ENCODE data around the gene MRPS33.
A peak's percentile ranks its signal among the peaks of the same experiment; 100 is the strongest.

The MRPS33 gene

DNA sequence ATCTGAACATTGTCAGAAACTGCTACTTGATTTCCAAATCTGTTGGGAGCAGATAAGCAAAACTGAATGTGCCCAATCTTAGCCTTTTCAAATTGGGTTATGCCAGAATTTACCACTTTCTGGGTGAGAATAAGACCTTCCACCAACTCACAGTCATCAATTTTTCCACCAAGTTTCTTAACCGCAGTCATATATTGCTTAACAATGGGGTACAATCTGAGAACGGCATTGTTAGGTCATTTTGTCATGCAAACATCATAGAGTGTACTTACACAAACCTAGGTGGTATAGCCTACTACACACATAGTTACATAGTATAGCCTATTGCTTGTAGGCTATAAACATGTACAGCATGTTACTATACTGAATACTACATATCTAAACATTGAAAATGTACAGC is 16.0 kb downstream of the MRPS33 start:
- Mint-ChIP-seq H3K9me3 (no peaks in the 10 kb centered on the region), H3K4me3 (no peak overlapping the region), H3K4me1 (ENCODE audit: low read depth in 2 of 2) (no peaks in the 10 kb centered on the region), H3K27me3 (peaks cover 18 to 27% of the 10 kb centered on the region in 2 donors), H3K27ac (no peak overlapping the region), H3K36me3 (ENCODE audit: insufficient read depth) (no peaks in the 10 kb centered on the region)
- ATAC-seq (replicated peaks), result no peak
- DNase-seq, result no peak

DNA sequence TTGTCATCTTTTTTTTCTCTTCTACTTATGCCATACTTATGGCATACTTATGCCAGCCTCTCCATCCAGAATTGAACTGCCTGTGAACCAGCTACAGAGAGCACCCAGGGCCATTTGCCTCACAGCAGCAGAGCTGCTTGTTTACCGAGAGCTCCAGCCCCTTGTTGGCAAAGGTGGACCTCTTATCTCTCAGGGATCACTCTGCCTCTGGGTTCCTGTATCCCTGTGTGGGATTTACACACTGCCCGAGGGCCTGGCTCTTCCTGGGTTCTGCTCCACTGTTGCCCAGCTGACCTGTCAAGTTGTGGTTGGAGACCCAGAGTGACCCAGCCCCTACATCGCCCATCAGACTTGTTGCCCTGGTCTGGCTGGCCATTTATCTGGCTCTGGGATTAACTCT is 22.3 kb downstream of the MRPS33 start:
- H3K27me3 Mint-ChIP-seq, result peaks cover 0 to 17% of the 10 kb centered on the region in 2 donors
- H3K9me3 Mint-ChIP-seq, result no peaks in the 10 kb centered on the region
- H3K36me3 Mint-ChIP-seq (ENCODE audit: insufficient read depth), result no peaks in the 10 kb centered on the region
- H3K4me3 Mint-ChIP-seq, result no peak overlapping the region
- no peaks in the 10 kb centered on the region for H3K4me1 Mint-ChIP-seq (ENCODE audit: low read depth in 2 of 2)
- DNase-seq (no peak), ATAC-seq (replicated peaks) (no peak)
- peak overlapping the region in 1 of 2 donors; percentile 3 for H3K27ac Mint-ChIP-seq

DNA sequence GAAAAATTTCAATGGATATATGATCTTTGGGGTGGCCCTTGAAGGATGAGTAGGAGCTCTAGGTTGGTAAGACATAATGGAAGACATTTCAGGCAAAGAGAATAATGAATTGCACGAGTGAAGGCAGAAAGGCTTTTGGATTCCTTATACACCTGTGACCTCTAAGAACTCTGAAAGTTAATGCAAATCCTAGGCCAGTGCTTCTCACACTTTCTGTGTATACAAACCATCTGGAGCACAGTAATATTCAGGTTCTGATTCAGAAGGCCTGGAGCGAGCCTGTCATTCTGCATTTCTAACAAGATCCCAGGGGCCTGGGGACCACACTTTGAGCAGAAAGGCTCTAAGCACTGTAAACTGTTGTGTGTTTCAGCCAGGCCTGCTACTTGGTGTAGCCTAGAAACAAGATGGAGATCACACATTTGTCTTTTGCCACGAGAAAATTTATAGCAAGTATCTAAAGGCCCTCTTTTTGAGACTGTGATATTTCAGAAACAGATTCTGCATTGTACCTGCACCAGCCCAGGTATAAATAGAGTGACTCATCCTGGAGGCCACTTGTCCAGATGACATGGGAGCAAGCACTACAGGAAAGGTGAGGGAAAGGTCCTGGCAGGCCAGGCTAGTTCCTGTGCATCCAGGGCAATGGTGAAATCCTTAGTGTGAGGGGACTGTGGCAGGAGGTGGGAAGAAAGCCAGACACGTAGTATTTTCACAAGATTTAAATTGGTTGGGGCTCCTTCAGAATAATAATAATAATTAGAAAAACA is 24.4 kb downstream of the MRPS33 start:
- no peaks in the 10 kb centered on the region for H3K4me1 Mint-ChIP-seq (ENCODE audit: low read depth in 2 of 2)

DNA sequence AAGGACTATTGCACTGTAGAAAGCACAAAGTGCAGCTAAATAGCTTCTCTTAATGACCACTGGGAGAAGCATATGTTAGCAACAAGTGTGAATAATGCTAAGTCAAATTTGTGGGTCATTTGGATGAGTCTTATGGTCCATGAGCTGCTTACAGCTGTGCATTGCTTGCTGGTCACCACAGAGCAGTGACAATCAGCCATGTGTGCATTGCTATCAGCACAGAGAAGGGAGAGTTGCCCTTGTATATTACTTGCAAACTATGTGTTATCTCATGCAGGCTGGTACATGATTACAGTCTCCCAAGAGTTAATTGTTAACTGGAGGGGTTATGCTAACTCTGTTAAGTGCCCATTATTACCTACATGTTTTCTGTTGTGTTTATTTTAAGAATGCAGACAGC is 25.7 kb downstream of the MRPS33 start:
- H3K36me3 Mint-ChIP-seq (ENCODE audit: insufficient read depth), result peaks cover 2% of the 10 kb centered on the region
- no peaks in the 10 kb centered on the region for H3K4me1 Mint-ChIP-seq (ENCODE audit: low read depth in 2 of 2)
- no peaks in the 10 kb centered on the region for H3K9me3 Mint-ChIP-seq
- DNase-seq, result no peak
- no peak for ATAC-seq (replicated peaks)
- no peak overlapping the region for H3K4me3 Mint-ChIP-seq
- no peak overlapping the region for H3K27ac Mint-ChIP-seq
- peaks cover 11 to 19% of the 10 kb centered on the region in 2 donors for H3K27me3 Mint-ChIP-seq

More for the DNA sequence above, 24.4 kb downstream of the MRPS33 start:
- H3K9me3 Mint-ChIP-seq, result no peaks in the 10 kb centered on the region
- peaks cover under 1% of the 10 kb centered on the region for H3K36me3 Mint-ChIP-seq (ENCODE audit: insufficient read depth)
- ATAC-seq (replicated peaks), result no peak
- H3K27ac Mint-ChIP-seq, result no peak overlapping the region
- H3K27me3 Mint-ChIP-seq, result peaks cover 11 to 16% of the 10 kb centered on the region in 2 donors
- DNase-seq, result no peak
- no peak overlapping the region for H3K4me3 Mint-ChIP-seq

DNA sequence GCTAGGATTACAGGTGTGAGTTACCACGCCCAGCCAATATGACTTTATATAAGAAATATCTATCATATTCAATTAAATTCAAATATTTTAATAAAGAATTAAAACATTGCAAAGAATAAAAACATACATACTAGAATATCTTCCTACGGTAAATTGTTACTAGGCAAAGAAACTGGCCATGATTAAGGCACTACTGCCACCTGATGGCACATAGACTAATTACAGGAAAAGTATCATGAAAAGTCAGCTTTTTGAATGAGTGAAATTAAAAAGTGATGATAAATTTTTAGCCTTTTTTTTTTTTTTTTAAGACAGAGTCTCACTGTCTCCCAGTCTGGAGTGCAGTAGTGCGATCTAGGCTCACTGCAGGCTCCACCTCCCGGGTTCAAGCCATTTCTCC is 30.9 kb downstream of the MRPS33 start:
- H3K9me3 Mint-ChIP-seq, result no peaks in the 10 kb centered on the region
- peaks cover 4 to 7% of the 10 kb centered on the region in 2 donors for H3K4me1 Mint-ChIP-seq (ENCODE audit: low read depth in 2 of 2)
- peaks cover 2% of the 10 kb centered on the region for H3K36me3 Mint-ChIP-seq (ENCODE audit: insufficient read depth)
- no peak overlapping the region for H3K27ac Mint-ChIP-seq
- peaks cover 9 to 40% of the 10 kb centered on the region in 2 donors for H3K27me3 Mint-ChIP-seq
- no peak for ATAC-seq (replicated peaks)
- no peak for DNase-seq
- no peak overlapping the region for H3K4me3 Mint-ChIP-seq

DNA sequence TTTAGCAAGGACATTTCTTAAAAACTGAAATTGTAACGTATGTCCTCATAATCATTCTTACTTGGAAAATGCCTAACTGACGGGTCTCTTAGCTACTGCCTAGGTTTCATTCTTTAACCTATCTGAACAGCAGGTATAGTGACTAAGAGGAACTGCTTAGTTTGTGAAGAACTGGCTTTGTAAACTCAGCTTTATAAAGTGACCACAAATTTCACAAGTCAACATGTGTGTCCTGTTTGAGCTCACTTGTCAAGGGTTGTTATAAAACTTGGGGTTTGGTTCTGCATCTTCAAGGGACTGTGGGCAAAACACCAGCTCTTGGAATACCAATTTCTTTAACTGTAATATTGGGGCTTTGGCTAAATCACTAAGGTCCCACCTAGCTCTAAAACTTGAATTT is 32.2 kb downstream of the MRPS33 start:
- Mint-ChIP-seq H3K36me3 (ENCODE audit: insufficient read depth) (peaks cover 2% of the 10 kb centered on the region), H3K27me3 (peaks cover 9 to 40% of the 10 kb centered on the region in 2 donors), H3K27ac (peak overlapping the region in 1 of 2 donors; percentile 31), H3K4me3 (no peak overlapping the region), H3K9me3 (no peaks in the 10 kb centered on the region), H3K4me1 (ENCODE audit: low read depth in 2 of 2) (peaks cover 4 to 7% of the 10 kb centered on the region in 2 donors)
- DNase-seq (no peak), ATAC-seq (replicated peaks) (peak; percentile 59)

DNA sequence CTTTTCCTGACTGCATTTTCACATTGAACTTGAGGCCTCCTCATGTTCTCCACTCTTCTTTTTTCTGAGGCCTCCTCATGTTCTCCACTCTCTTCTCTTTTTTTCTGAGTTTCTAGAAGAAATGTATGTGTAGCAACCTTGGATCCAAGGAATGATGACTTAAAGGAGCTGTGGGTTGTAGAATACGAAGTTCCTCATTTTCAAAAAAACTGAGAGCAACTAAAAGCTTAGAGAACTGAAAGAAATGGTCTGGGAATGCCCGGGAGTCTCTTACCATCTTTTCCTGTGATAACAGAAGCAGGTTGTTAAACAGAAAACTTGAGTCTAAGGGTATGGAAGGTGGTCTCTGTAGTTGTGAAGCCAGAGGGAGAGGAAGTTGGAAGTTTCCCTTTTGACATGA is 32.8 kb downstream of the MRPS33 start:
- Mint-ChIP-seq H3K36me3 (ENCODE audit: insufficient read depth) (peaks cover 2% of the 10 kb centered on the region), H3K27me3 (peaks cover 9 to 40% of the 10 kb centered on the region in 2 donors), H3K9me3 (no peaks in the 10 kb centered on the region), H3K4me1 (ENCODE audit: low read depth in 2 of 2) (peaks cover 4 to 7% of the 10 kb centered on the region in 2 donors), H3K4me3 (no peak overlapping the region), H3K27ac (no peak overlapping the region)
- ATAC-seq (replicated peaks), result no peak
- no peak for DNase-seq

DNA sequence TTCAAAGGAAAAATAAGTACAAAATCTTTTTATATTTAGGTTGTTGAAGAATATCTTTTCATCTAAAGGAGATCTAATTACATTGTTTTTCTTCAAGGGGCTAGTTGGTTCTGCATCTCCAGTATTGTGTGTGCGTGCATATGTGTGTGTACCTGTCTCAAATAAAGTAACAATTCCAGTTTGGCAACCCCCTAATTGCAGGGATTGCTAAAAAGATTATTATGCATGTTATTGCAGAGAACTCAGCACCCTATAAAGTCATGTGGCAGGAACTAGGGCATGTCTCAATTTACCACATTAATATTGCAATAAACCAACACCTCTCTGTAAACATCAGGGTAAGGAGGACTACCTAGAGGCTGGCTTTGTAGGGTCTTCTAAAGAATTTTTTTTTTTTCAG is 37.0 kb downstream of the MRPS33 start:
- ATAC-seq (replicated peaks) (no peak), DNase-seq (no peak)
- peaks cover 4 to 7% of the 10 kb centered on the region in 2 donors for H3K4me1 Mint-ChIP-seq (ENCODE audit: low read depth in 2 of 2)
- no peak overlapping the region for H3K27ac Mint-ChIP-seq
- no peaks in the 10 kb centered on the region for H3K9me3 Mint-ChIP-seq
- H3K4me3 Mint-ChIP-seq, result no peak overlapping the region
- H3K36me3 Mint-ChIP-seq (ENCODE audit: insufficient read depth), result no peaks in the 10 kb centered on the region
- H3K27me3 Mint-ChIP-seq, result peaks cover 9 to 39% of the 10 kb centered on the region in 2 donors

DNA sequence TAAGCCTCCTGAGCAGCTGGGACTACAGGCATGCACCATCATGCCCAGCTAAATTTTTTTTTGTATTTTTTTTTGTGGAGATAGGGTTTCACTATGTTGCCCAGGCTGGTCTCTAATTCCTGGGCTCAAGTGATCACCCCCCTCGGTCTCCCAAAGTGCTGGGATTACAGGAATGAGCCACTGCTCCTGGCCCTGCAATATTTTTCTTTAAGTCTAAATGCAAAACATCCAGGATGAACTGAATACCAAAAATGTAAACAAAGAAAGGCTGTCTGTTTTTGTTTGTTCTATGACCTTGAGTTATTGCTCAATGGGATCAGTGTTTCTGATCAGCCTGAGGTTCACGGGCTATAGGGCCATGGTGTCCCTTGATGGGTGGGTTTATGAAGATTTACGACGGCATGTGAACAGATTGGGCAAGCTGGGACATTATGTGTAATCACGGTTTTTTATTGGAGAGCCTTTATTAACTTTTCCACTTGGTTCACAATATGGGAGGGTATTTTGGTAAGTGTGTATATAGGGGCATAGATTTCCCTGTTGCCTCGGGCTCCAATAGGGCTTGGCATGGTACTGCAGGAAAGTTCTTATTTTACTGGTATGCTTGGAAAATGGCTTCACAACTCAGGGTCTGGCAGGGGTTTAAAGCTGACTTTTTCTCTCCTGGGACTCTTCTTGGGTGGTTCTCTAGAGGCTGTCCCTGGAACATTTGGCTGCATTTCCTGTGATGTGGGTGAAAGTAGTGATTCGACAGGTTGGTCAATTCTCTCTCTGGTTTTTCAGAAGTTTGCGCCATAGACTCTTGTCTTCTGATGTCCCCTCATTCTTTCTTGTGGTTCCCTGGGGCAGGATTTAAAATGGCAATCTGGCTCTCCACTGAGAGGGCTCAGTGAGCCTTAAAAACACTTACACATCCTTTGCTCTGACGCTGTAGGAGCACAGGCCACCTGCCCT is 41.6 kb downstream of the MRPS33 start:
- H3K4me3 Mint-ChIP-seq, result no peak overlapping the region
- H3K27ac Mint-ChIP-seq, result no peak overlapping the region
- H3K9me3 Mint-ChIP-seq, result no peaks in the 10 kb centered on the region
- H3K36me3 Mint-ChIP-seq (ENCODE audit: insufficient read depth), result no peaks in the 10 kb centered on the region
- peaks cover 0 to 28% of the 10 kb centered on the region in 2 donors for H3K27me3 Mint-ChIP-seq
- ATAC-seq (replicated peaks) (no peak), DNase-seq (no peak)
- H3K4me1 Mint-ChIP-seq (ENCODE audit: low read depth in 2 of 2), result no peaks in the 10 kb centered on the region

DNA sequence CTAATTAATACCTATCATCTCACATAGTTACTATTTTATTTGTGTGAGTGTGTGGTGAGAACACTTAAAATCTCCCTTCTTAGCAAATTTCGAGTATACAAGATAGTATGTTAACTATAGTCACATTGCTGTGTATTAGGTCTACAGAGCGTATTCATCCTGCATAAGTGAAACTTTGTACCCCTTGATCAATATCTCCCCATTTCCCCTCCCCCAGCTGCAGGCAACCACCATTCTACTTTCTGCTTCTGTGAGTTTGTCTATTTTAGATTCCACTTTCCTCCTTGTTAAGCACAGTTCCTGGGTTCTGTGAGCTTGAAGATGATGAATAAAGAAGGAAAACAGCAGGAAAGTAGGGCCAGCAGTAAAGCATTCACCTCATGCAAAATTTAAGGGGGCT is 42.4 kb downstream of the MRPS33 start:
- DNase-seq, result no peak
- ATAC-seq (replicated peaks), result no peak
- no peaks in the 10 kb centered on the region for H3K4me1 Mint-ChIP-seq (ENCODE audit: low read depth in 2 of 2)
- H3K9me3 Mint-ChIP-seq, result no peaks in the 10 kb centered on the region
- no peak overlapping the region for H3K27ac Mint-ChIP-seq
- H3K4me3 Mint-ChIP-seq, result no peak overlapping the region
- H3K36me3 Mint-ChIP-seq (ENCODE audit: insufficient read depth), result no peaks in the 10 kb centered on the region
- peaks cover 7 to 35% of the 10 kb centered on the region in 2 donors for H3K27me3 Mint-ChIP-seq

DNA sequence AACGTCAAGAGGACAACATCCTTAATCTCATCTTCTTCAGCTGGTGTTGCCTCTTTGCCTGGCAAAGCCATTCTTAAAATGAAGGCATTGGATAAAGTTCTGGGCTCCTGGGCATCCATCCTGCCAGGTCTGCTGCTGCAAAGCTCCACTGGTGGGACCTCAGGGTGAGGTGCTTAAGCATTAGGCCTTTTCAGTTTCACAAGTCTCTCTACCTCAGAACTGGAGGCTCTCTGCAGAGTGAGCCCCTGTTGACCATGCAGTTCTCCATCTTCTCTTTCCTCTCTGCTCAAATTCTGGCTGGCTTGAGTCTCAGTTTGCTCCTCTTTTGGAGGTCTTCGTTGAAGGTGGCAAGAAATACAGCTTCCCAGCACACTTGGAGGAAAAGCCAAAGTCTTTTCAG is 47.3 kb downstream of the MRPS33 start:
- Mint-ChIP-seq H3K9me3 (no peaks in the 10 kb centered on the region), H3K4me1 (ENCODE audit: low read depth in 2 of 2) (no peaks in the 10 kb centered on the region), H3K27me3 (peaks cover 9 to 23% of the 10 kb centered on the region in 2 donors), H3K27ac (no peak overlapping the region), H3K36me3 (ENCODE audit: insufficient read depth) (no peaks in the 10 kb centered on the region), H3K4me3 (no peak overlapping the region)
- ATAC-seq (replicated peaks), result no peak
- DNase-seq, result no peak

DNA sequence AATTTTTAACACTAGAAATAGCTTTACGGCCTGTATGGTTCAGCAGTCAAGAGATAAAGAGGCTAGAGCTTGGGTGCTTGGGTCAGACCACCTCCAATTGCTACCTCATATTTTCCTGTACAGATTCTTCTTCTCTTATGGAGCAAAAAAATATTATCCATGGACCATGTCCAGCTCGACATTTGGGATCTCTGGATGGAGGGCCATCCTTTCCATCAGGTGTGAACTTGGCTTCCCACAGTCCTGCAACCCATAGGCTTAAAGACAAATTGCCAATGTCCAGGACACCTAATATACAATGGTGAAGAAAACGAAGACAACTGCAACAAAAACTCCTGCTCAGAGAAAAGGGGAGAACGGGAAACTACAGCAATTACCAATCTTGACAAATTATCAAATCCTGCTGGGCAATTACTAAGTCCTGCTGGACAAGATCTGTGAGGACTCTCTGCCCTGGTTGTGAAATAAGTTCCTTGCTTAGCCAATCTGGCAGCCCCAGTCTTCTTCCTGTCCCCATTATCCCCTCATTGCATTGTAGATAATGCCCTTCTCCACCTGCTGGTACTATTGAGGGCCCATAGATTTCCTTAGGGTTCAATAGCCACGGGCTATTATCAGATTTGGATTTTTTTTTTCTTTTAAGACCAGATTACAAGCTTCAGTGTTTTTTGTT is 48.1 kb downstream of the MRPS33 start:
- Mint-ChIP-seq H3K4me1 (ENCODE audit: low read depth in 2 of 2) (no peaks in the 10 kb centered on the region), H3K27ac (no peak overlapping the region), H3K4me3 (no peak overlapping the region), H3K9me3 (no peaks in the 10 kb centered on the region), H3K27me3 (peaks cover 14 to 16% of the 10 kb centered on the region in 2 donors), H3K36me3 (ENCODE audit: insufficient read depth) (no peaks in the 10 kb centered on the region)
- ATAC-seq (replicated peaks) (no peak), DNase-seq (no peak)

DNA sequence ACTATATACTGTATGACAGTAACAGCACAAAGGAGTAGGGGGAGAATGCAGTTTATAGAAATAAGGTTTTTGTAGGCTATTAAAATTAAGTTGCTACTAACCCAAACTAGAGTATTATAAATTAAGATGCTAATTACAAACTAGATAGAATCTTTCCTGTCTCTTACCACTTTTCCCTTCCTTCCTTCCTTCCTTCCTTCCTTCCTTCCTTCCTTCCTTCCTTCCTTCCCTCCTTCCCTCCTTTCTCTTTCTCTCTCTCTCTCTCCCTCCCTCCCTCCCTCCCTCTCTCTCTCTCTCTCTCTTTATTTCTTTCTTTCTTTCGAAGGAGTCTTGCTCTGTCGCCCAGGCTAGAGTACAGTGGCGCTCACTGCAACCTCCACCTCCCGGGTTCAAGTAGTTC is 53.6 kb downstream of the MRPS33 start:
- no peak for DNase-seq
- Mint-ChIP-seq H3K4me1 (ENCODE audit: low read depth in 2 of 2) (no peaks in the 10 kb centered on the region), H3K36me3 (ENCODE audit: insufficient read depth) (no peaks in the 10 kb centered on the region), H3K27ac (no peak overlapping the region), H3K9me3 (no peaks in the 10 kb centered on the region), H3K4me3 (no peak overlapping the region), H3K27me3 (peaks cover 11 to 16% of the 10 kb centered on the region in 2 donors)
- ATAC-seq (replicated peaks), result no peak
